ENCODE measurements around the gene ANO1.

ANO1 gene

DNA sequence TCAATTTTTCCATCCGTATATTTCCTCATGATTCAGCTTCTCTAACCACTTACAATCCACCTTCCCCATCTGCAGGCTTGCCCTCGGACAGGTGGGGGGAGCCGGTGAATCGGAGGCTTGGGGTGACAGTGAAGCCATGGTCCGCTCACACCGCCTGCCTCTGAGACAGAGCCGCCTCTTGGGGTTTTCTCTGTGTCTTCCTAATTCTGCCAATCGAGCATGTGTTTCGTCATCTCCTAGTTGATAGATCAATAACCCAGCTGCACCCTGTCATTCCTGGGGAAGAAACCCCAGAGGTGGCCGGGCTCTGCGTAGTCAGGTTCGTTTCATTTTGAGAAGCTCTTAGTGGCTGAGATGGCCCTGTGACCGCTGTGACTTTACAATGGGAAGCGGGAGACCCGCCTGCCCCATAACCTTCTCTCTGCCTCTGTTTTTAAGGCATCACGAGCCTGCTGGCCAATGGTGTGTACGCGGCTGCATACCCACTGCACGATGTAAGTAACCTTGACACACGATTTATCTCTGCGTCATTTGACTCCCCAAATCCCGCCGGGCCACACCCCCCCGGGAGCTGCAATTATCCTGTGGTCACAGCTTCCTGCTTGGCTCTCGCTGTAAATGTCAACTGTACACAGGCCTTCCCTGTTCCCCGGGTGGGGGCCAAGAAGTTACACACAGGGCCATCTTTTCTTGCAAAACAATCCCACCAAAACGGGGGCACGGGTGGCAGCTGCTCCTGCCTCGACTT lies 33.3 kb downstream of the ANO1 start:
- Histone ChIP-seq H3K4me3 (ENCODE audit: low read length) (no peak overlapping the region), H3K9ac (ENCODE audit: low read length) (no peak overlapping the region), H3K27me3 (ENCODE audit: low read depth, low read length) (peaks cover 28% of the 10 kb centered on the region), H3K27ac (ENCODE audit: low read length) (no peak overlapping the region), H3K4me2 (ENCODE audit: low read length) (no peak overlapping the region), H3K4me1 (ENCODE audit: low read length) (no peaks in the 10 kb centered on the region), H2AFZ (ENCODE audit: low read depth, low read length) (no peak overlapping the region), H3K9me3 (ENCODE audit: insufficient read depth, low read length) (no peaks in the 10 kb centered on the region), H3K79me2 (ENCODE audit: low read length) (no peaks in the 10 kb centered on the region), H3K36me3 (replicated peaks; ENCODE audit: low read depth, low read length) (no peaks in the 10 kb centered on the region), H4K20me1 (ENCODE audit: insufficient read depth, low read length) (no peaks in the 10 kb centered on the region)
- TF ChIP-seq, protein P1, sequence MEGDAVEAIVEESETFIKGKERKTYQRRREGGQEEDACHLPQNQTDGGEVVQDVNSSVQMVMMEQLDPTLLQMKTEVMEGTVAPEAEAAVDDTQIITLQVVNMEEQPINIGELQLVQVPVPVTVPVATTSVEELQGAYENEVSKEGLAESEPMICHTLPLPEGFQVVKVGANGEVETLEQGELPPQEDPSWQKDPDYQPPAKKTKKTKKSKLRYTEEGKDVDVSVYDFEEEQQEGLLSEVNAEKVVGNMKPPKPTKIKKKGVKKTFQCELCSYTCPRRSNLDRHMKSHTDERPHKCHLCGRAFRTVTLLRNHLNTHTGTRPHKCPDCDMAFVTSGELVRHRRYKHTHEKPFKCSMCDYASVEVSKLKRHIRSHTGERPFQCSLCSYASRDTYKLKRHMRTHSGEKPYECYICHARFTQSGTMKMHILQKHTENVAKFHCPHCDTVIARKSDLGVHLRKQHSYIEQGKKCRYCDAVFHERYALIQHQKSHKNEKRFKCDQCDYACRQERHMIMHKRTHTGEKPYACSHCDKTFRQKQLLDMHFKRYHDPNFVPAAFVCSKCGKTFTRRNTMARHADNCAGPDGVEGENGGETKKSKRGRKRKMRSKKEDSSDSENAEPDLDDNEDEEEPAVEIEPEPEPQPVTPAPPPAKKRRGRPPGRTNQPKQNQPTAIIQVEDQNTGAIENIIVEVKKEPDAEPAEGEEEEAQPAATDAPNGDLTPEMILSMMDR (IDR thresholded peaks at IDR 0.05; ENCODE audit: low read depth, low read length), result no peak
- TF ChIP-seq EZH2phosphoT487 (IDR thresholded peaks at IDR 0.05; ENCODE audit: low read depth), result no peak

DNA sequence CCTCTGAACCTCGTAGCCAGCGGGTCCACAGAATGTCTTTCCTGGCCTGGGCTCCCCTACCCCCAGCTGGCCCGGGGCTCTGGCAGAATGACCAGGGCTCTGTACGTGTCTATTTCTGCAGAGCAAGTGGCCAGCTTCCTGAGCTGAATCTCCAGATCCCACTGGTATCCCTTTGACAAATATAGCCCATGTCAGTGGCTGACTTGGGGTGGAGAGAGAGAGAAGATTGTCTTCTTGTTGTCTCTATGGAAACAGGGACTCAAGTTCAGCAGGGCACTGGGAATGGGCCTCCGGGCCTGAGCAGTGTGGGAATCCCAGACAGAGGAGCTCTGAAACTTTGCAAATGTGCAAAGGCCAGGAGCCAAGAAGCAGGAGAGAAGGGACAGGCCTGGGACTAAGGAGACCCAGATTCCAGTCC lies 33.9 kb downstream of the ANO1 start:
- no peaks in the 10 kb centered on the region for H3K36me3 ChIP-seq (replicated peaks; ENCODE audit: low read depth, low read length)
- H3K4me1 ChIP-seq (ENCODE audit: low read length), result no peaks in the 10 kb centered on the region
- TF ChIP-seq EZH2phosphoT487 (IDR thresholded peaks at IDR 0.05; ENCODE audit: low read depth), result no peak
- TF ChIP-seq, protein P1 (IDR thresholded peaks at IDR 0.05; ENCODE audit: low read depth, low read length), result no peak
- no peak overlapping the region for H2AFZ ChIP-seq (ENCODE audit: low read depth, low read length)
- H3K4me2 ChIP-seq (ENCODE audit: low read length), result no peak overlapping the region
- no peak overlapping the region for H3K4me3 ChIP-seq (ENCODE audit: low read length)
- no peak overlapping the region for H3K27ac ChIP-seq (ENCODE audit: low read length)
- peaks cover 22% of the 10 kb centered on the region for H3K27me3 ChIP-seq (ENCODE audit: low read depth, low read length)
- no peaks in the 10 kb centered on the region for H3K9me3 ChIP-seq (ENCODE audit: insufficient read depth, low read length)
- no peaks in the 10 kb centered on the region for H4K20me1 ChIP-seq (ENCODE audit: insufficient read depth, low read length)
- H3K9ac ChIP-seq (ENCODE audit: low read length), result no peak overlapping the region
- H3K79me2 ChIP-seq (ENCODE audit: low read length), result no peaks in the 10 kb centered on the region

DNA sequence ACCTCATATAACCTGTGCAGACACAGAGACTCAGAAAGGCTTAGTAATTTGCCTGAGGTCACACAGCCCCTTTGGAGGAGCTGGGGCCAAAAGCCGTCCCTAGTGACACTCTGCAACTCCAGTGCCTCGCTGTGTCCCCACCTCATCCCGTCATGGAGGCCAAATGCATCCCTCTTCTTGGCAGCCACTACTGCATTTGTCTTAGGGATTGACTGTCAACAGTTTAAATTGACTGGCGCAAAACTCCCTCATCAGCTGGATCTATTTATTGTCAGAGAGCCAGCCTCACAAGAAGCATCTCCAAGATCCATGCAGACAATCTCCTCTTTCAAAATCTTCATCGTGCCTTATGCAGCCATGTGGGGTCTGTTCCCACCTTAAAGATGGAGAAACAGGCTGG lies 35.7 kb downstream of the ANO1 start:
- Histone ChIP-seq H3K27ac (ENCODE audit: low read length) (no peak overlapping the region), H3K27me3 (ENCODE audit: low read depth, low read length) (peaks cover 14% of the 10 kb centered on the region), H3K9me3 (ENCODE audit: insufficient read depth, low read length) (no peaks in the 10 kb centered on the region), H3K9ac (ENCODE audit: low read length) (no peak overlapping the region), H3K4me2 (ENCODE audit: low read length) (no peak overlapping the region), H3K4me1 (ENCODE audit: low read length) (no peaks in the 10 kb centered on the region), H3K79me2 (ENCODE audit: low read length) (no peaks in the 10 kb centered on the region), H3K4me3 (ENCODE audit: low read length) (no peak overlapping the region), H3K36me3 (replicated peaks; ENCODE audit: low read depth, low read length) (no peaks in the 10 kb centered on the region), H2AFZ (ENCODE audit: low read depth, low read length) (no peak overlapping the region), H4K20me1 (ENCODE audit: insufficient read depth, low read length) (no peaks in the 10 kb centered on the region)
- no peak for TF ChIP-seq EZH2phosphoT487 (IDR thresholded peaks at IDR 0.05; ENCODE audit: low read depth)
- TF ChIP-seq, protein P1 (IDR thresholded peaks at IDR 0.05; ENCODE audit: low read depth, low read length), result no peak

DNA sequence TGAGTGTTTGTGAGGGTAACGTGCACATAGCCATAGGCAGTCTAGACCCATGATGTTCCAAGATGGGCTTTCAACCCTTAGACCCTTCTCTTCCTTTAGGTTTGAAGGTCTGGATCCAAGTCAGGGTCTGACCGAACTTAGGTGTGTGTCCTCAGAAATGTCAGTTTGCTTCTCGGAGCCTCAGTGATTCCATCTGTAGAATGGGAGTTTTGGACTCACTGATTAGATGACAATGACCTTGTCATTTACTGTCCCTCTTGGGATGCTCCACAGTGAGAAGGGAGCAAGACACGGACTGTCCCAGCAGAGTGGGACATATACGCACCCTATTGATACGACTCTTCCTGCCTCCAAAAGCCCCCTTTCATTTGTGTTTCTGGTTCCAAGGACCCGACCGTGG lies 37.7 kb downstream of the ANO1 start:
- Histone ChIP-seq H3K36me3 (replicated peaks; ENCODE audit: low read depth, low read length) (no peaks in the 10 kb centered on the region), H3K27me3 (ENCODE audit: low read depth, low read length) (peaks cover 10% of the 10 kb centered on the region; the same call in 1 of the 2 replicates), H3K4me2 (ENCODE audit: low read length) (no peak overlapping the region)

More for the DNA sequence above, 37.7 kb downstream of the ANO1 start:
- Histone ChIP-seq H3K9ac (ENCODE audit: low read length) (no peak overlapping the region), H3K4me3 (ENCODE audit: low read length) (no peak overlapping the region), H3K4me1 (ENCODE audit: low read length) (no peaks in the 10 kb centered on the region), H3K27ac (ENCODE audit: low read length) (no peak overlapping the region), H3K9me3 (ENCODE audit: insufficient read depth, low read length) (no peaks in the 10 kb centered on the region), H3K79me2 (ENCODE audit: low read length) (no peaks in the 10 kb centered on the region), H2AFZ (ENCODE audit: low read depth, low read length) (no peak overlapping the region), H4K20me1 (ENCODE audit: insufficient read depth, low read length) (no peaks in the 10 kb centered on the region)
- no peak for TF ChIP-seq EZH2phosphoT487 (IDR thresholded peaks at IDR 0.05; ENCODE audit: low read depth)
- TF ChIP-seq, protein P1 (IDR thresholded peaks at IDR 0.05; ENCODE audit: low read depth, low read length), result no peak

Data from OCI-LY3 (cell line).